Iris pigment epithelial cell (primary cell): ENCODE data around the gene RPRD1B.
"Not testable (repeated sequence)": the region's sequence is repeated elsewhere in the genome, so short reads cannot be mapped to it uniquely, and the experiment has no call there.

Experiments used
- DNase-seq: peaks from one replicate; pipeline ENCODE4 v3.0.0-alpha.2; 2011; ENCODE audit warnings: low read depth

Gene RPRD1B

DNA sequence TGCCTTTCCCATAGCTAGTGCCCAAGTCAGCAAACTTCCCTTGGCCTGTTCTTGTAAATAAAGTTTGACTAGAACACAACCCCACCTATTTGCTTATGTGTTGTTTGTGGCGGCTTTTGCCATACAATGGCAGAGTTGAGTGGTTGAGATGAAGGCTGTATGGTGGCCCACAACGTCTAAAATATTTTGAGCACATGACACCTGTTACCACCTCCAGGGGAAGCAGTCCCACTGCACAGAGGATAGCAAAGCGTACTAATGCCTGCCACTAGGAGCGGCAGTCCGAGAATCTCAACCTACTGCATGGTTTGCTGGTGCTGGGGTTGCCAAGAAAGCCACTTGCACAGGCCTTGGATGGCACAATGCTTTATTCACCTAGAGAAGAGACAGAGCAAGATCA lies 72.9 kb downstream of the RPRD1B start:
- no peak for DNase-seq

GRCh38 chr20:38107386-38107785 lies 73.8 kb downstream of the RPRD1B start:
- not testable (repeated sequence) for DNase-seq

DNA sequence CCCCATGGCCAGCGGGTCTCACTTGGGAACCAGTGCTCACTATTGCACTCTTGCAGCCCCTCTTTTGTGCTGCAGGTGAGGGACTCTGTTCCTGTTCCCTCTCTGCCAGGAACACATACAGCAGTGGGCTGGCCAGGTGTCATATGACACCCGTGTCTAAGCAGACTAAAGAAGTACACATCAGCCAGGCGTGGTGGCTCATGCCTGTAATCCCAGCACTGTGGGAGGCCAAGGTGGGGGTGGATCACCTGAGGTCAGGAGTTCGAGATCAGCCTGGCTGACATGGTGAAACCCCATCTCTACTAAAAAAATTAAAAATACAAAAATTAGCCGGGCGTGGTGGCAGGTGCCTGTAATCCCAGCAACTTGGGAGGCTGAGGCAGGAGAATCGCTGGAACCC lies 74.4 kb downstream of the RPRD1B start:
- not testable (repeated sequence) for DNase-seq

DNA sequence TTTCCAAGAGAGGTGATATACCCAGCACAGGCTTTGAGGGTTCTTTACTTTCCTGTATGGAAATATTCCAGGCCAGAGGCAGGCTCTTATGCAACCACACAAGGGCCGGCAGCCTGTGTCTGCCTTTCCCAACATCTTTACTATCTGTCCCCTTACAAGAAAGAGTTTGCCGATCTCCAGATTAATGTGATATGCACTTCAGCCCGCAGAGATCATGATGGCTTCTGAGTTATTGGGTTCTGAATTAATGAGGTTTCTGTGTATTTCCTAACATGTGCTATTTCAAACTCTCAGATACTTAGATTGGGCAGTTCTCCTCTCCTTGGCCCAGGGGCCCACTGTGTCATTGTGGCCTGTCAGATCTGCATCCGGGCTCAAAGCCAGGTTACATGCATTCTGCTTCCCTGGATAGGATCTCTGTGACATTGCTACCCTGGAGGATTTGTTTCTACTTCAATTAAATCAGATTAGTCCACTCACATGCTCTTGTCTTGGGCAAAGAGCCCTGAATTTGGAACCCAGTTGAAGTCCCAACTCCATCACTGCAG lies 75.0 kb downstream of the RPRD1B start:
- peak; percentile 66 for DNase-seq

DNA sequence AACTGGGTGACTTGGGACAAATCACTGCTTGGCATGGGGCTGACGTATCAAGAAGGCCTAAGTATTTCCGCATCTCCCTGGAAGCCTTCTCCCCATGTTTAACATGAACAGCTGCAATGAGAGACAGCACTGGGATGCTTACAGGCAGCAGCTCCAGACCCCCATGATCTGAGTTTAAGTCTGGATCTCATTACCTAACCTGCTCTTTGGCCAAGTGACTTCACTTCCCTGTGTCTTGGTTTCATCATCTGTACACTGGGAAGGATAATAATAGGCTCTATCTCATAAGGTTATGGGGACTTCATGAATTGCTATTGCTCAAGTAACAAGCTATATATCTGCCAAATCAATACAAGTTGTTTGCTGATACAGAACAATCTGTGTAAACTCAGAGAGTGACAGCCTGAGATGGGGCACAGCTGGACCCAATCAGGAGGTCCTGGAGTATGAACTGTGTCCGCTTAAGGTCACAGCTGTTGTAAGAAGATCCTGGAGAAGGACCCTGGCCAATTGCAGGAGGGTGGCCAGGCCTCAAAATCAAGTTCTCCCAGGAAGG lies 75.5 kb downstream of the RPRD1B start:
- peak; percentile 52 for DNase-seq

- peak; percentile 95 for DNase-seq
Observed at GRCh38 chr20:38109591-38110524, 76.3 kb downstream of the RPRD1B start.

GRCh38 chr20:38110525-38111178 lies 77.1 kb downstream of the RPRD1B start:
- no peak for DNase-seq

GRCh38 chr20:38111366-38112232 lies 78.1 kb downstream of the RPRD1B start:
- no peak for DNase-seq

- DNase-seq, result no peak
Observed at GRCh38 chr20:38112261-38112929, 78.8 kb downstream of the RPRD1B start.

GRCh38 chr20:38112930-38113294 lies 79.4 kb downstream of the RPRD1B start:
- DNase-seq, result no peak

DNA sequence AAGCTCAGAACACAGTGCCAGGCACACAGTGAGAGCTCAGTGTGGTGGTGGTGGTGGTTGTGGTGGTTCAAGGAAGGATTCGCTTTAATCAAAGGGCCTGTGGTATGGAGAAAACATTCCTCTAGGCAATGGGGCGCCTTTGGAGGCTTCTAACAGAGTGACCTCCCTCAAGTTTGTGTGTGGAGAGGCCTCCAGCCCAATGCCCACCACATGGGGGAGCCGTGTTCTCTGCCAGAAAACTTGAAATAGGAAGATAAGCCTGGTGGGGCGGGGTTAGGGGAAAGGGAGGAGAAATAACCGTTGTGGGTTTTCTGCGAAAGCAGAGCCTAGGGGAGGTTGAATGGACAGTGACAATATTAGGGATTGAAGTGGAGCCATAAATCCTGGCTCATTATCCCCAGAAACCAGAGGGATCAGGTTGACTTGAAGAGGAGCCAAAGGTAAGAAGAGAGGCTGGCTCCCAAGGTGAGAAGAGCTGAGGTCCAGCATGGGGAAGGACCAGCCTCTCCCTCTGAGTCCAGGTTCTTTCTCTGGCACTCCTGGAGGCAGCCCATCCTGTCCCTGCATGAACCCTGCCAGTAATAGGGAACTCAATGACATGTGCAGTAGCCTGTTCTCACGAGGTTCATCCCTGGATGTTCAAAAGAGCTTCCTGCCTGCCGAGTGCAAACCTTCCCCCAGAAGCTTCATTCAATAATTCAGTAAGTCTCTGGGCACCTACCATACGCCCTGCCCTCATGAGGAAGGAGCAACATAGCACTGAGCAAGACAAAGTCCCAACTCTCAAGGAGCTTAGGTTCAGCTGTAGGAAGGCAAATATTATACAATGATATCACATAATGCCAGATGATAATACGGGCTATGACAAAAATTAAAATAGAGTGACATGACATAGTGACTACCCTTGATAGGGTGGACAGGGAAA lies 80.1 kb downstream of the RPRD1B start:
- DNase-seq, result peak; percentile 41

DNA sequence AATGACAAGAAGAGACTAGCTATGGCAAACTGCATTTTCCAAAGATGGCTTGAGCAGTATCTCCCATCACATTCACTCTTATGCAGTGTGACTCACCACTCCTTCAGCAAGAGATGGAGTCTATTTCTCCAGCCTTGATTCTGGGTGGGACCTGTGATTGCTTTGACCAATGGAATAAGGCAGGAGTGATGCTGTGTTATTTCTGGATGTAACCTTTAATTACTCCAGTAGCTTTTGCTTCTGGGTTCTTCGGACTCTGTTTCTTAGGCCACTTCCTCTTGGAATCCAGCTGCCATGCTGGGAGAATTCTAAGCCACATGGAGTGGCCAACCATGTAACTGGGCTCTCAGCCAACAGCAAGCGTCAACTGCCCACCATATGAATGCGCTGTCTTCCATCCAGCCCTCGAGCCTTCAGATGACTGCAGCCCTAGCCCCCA lies 80.8 kb downstream of the RPRD1B start:
- peak; percentile 83 for DNase-seq

GRCh38 chr20:38115205-38115604 lies 81.7 kb downstream of the RPRD1B start:
- DNase-seq, result no peak

- DNase-seq, result no peak
Observed at GRCh38 chr20:38115896-38116295, 82.3 kb downstream of the RPRD1B start.

DNA sequence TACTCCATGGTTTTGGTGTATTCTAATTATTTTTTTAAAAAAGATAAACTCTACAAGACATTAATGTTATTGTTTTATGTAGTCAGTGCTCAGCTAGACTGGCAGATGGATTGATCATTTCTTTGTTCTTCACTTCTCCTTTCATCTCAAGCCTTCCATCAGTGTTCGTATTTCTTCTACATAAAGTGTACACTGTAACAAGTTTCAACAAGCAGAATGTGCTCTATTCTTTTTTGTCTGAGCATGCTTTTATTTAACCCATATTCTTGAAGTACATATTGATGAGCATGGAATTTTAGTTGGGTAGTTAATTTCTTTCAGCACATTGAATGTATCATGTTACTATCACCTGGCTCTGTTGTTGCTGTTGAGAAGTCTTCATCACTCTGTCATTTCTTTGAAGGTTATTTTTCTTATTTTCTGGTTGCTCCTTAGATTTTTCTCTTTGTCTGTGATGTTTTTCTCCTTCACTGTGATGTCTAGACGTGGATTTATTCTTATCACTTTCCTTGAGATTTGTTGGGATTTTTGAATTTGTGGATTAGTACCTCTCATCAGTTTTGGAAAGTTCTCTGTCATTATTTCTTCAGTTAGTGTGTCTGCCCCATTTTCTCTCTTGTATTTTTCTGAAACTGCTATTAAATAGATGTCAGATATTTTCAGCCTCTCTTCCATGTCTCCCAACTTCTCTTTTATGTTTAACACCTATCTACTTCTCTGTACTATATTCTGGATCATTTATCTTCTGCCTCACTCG lies 83.0 kb downstream of the RPRD1B start:
- DNase-seq, result no peak

GRCh38 chr20:38117205-38117604 lies 83.7 kb downstream of the RPRD1B start:
- no peak for DNase-seq

GRCh38 chr20:38117635-38118034 lies 84.1 kb downstream of the RPRD1B start:
- peak; percentile 93 for DNase-seq

- no peak for DNase-seq
Observed at GRCh38 chr20:38119446-38119845, 85.9 kb downstream of the RPRD1B start.

GRCh38 chr20:38120625-38120988 lies 87.1 kb downstream of the RPRD1B start:
- no peak for DNase-seq
